HG03280 (cell line): ENCODE measurements around the gene IRAK1.

ENCODE experiments used
- ATAC-seq: cut with Tn5 transposase; IDR thresholded peaks from one replicate; pipeline ENCODE4 v1.9.1; 2021; ENCODE audit warnings: mild to moderate bottlenecking, moderate library complexity; ENCODE audit not compliant: unreplicated experiment

IRAK1 gene

DNA sequence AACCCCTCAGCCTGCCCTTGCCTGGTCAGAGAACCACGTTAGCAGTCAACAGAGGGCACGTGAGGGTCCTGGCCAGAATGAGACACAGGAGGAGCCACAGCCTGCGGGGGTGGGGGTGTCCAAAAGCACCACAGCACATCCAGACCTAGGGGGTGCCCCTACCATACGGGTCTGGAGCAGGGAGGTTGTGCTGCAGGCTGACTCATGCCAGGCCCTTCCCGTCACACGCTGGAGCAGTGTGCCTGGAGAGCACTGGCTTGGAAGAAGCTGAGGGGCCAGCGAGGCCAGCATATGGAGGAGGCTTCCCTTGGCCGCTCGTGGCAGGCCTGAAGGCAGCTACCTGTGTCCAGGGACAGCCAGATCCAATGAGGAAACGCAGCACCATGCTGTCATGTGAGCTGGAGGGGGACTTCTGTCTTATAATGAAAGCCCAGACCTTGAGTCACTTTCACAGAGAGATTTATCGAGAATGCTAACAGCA lies 1.5 kb upstream of the IRAK1 start:
- ATAC-seq, result no peak

DNA sequence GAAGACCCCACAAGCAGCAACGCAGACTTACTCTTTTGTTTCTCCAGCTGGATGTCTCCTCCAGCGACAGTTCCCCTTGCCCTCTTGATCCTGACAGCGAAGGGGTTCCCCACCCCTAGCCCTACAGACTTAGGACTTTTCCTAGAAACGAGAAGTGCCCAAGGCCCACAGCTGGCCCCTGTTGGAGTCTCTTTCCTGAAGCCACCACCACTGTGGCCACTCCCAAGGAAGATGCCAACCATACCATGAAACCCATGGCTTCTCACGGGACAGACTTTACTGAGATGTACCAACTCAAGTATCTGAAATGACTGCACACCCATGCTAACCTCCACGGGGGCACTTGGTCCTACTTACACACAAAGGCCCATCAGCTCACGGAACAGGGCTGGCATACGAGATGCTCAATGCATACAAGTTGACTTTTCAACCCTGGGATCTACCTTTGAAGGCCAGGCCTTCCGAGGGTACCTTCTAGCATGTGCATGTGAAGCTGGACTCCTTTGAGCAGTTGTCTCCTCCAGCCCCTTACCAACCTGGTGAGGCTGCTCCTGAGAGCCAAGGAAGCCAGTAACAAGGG lies 924 bp upstream of the IRAK1 start:
- ATAC-seq, result no peak

DNA sequence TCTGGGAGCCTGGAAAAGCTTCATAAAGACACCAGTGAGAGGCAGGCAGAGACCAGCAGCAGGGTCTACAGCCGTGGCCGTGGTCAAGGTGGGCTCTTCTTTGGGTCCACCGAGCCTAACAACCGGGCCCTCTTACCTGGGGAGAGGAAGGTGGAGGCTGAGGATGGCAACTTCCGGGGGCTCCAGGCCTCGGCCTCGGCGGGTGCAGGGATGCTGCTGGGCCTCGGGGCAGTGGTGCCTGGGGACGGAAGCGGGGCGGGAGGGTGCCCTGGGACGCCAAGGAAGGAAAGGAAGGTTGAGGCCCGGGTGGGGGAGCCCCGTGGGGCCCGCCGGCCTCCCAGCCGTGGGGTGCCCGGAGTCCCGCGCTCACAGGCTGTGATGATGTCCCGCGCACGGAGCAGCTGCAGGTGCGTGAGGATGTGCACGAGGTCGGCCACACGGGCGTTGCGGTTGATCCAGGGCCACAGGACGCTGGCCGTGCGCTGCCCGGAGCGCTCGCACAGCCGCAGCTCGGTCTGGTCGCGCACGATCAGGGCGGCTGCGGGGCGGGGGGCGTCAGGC lies 561 bp downstream of the IRAK1 start:
- ATAC-seq, result no peak

DNA sequence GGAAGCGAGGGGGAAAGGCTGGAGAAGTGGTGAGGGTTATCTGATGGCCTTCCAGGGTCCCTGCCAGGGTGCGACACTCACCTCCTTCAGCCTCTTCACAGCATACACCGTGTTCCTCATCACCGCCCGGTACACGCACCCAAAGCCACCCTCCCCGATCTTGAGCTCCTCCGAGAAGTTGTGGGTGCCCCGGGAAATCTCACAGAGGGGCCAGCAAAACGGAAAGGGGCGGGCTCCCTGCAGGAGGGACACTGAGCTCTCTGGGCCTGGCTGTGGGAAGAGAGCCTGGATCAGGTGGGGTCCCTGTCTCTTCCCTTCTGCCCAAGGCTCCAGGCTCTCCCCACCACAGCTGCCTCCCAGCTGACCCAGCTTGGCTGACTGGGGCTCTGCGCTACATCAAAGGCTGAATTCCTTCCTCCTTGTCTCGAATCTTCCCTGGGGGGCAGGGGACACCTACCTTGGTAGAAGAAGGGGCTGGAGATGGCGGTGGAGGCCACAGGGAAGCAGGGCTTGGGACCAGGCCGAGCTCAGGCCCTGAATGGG lies 1.1 kb downstream of the IRAK1 start:
- no peak for ATAC-seq

DNA sequence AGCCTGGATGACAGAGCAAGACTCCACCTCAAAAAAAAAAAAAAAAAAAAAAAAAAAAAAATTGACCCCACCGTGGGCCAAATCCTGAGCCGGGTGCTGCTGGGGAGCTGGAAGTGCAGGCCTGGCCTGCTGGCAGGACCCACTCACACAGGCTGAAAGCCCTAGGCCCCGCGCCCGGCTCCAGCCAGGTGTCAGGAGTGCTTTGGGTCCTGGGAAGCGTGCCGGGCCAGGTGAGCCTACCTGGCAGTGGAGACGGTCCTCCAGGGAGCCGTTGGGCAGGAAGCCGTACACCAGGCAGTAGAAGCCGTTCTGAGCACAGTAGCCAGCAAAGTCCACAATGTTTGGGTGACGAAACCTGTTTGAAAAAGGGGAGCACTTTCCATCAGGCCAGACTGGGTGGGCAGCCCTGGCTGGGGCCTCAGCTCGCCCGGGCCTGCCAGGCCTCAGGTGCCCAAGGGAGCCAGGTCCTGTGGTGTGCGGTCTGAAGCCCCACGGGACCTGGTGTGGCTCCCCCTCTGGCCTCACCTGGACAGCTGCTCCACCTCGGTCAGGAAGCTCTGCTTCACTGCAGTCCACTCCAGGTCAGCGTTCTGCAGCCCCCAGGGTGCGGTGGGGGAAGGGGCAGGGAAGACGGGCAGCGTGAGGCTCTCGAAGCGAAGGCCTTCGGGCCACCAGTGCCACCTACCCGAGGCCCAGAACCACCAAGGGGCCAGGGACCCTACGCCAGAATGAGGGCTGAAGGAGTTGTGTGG lies 1.8 kb downstream of the IRAK1 start:
- ATAC-seq, result no peak

DNA sequence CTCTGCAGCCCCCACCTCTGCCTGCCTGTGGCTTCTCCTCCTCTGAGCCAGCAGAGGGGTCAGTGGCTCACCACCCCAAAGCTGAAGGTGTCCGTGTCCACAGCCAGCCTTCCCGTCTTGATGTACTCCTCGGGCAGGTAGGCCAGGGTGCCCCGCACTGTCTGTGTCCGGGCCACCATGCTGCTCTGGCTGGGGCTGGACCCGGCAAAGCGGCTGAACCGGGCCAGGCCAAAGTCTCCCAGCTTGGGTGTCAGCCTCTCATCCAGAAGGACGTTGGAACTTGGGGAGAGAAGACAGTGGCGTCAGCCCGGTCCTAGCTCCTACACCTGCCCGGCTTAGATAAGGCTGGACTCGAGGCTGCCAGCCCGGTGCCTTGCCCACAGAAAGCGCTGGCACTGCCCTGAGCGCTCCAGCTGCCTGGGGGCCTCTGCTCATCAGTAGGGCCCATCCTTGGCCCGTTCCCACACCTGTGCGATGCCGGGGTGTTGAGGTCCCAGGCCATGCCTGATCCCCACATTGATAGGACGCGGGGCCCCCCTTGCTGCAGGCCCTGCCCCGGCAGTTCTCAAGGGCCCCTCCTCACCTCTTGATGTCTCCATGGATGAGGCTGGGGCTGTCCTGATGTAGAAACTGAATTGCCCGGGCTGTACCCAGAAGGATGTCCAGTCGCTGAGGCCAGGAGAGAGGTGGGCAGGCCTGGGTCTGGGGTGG lies 3.2 kb downstream of the IRAK1 start:
- ATAC-seq, result no peak

DNA sequence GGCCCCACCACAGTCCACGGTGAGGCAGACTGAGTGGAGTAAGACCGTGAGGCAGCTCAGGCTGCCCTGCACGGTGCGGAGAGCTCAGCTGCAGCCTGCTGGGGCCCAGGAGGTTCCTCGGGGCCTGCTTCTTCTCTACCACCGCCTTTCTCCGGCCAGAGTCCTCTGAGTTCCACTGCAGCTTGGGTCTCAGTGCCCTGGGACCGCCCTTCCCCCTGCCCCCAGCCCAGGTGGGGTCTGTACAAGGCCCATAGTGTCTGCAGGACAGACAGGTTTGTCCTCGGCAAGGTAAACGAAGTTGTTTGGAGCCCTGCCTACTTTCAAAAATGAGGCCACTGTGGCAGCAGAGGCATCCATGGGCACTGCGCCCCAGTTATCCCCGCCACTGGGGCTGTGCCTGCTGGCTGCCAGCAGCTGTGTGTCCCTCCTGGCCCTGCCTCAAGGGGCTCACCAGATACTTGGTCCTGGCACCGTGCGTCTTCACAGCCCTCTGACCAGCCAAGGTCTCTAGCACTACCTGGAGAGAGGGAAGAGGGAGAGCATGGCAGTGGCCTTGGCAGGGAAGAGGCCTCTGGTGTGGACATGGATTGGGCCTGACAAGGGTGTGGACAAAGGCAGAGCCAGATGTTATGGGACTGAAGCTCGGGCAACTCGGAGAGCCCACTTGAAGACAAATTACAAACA lies 4.0 kb downstream of the IRAK1 start:
- no peak for ATAC-seq

DNA sequence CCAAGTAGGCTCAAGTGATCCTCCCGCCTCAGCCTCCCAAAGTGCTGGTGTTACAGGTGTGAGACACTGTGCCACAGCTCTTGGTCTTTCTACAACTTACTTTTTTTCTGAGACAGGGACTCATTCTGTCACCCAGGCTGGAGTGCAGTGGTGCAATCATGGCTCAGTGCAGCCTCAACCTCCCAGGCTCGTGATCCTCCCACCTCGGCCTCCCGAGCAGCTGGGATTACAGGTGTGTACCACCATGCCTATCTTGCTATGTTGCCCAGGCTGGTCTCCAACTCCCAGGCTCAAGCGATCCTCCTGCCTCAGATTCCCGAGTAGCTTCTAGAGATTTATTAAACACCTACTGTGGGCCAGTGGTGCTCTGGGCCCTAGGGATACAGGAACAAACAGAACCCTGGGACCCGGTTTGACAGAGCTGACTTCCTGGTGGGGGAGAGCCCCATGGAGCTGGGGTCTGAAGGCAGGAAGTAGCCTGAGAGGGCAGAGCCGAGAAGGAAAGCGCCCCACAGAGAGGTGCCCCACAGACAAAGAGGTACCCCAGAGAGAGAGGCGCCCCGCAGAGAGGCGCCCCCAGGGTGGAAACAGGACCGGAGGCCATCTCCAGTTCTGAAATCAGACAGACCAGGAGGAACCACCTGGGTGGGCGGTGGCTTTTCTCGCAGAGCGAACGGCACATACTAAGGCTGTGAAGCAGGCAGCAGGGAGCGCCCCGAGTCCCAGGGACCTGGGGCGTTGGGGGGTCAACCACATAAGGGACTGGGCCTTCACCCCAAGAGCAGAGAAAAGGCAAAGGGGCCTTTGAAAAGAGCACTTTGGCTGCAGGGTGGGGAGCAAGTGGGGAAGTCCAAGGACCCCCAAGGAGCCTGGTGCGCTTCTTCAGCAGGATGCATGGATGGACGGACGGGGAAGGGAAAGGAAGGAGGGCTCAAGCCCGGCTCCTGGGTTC lies 5.0 kb downstream of the IRAK1 start:
- no peak for ATAC-seq

DNA sequence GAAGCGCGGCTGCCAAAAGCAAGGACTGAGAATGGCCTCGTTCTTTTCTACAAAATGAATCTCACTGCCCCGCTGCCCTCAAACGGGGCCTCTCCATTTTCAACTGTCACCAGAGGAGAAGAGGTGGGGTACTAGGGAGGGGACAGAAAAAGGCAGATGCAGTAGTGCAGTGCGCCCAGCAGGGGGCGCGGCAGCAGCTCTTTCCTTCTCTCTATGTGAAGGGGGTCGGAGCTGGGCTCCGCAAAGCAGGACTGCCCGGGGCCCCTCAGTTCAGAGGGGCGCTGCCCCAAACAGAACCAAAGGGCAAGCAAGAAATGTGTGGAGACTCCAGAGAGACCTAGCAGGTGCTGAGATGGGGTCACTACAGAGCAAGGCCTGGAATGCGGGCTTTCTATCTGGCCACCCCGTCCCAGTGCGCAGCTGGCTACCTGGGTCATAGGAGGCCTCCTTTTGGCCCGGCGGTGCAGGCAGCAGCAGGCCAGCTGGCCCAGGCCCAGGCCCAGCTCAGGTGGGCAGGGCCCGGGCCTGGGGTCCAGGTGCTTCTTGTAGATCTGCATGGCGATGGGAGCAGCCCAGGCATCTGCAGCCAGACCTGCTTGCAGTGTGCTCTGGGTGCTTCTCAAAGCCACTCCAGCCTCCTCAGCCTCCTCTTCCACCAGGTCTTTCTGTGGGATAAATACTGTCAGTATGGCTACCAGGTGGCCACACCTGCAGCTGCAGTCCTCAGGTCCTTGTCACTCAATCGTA lies 5.9 kb downstream of the IRAK1 start:
- ATAC-seq, result no peak

DNA sequence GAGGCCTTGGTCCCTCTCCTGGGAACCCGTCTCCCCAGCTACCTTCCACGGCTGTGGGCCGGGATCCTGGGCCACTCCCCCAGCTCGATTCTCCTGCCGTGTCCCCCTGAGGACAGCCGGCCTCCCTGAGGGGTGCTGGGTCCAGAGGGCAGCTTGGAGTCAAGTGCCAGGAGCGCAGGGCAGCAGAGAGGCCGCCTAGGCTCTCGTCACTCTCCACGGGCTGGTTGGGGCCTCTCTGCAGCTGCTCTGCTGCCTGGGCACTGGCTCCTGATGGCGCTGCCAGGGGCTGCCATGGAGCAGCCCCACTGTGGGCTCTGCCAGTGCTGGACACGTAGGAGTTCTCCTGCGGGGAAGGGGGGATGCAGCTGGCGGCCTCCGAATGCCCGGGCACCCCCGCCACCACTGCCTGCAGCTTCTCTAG lies 6.7 kb downstream of the IRAK1 start:
- ATAC-seq, result no peak

DNA sequence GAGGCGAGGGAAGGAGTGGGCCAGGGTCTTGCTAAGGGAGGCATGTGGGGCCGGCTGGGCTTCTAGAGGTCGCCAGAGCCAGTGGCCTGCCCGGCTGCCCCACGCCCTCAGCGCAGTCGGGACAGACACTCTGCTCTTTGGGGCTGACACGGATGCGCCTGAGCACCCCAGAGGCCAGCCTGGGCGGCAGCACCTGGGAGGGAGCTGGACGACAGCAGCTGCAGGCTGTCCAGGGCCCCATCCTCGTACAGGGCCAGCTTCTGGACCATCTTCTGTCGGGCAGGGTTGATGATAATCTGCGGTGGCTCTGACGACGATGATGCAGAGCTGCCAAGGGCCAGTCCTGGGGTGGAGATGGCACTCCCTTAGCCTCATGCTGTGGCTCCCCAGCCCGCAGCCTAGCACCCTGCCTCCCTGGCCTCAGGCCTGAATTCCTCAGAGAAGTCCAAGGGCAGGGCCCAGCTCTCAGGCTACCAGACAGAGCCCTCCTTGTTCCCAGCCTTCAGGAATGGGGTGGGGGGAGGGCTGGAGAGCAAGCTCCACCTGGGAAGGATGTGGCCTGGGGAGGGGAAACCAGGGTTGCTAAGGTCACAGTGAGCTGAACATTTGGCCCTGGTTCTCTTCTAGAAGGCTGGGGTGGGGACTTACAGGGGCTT lies 7.2 kb downstream of the IRAK1 start:
- no peak for ATAC-seq

DNA sequence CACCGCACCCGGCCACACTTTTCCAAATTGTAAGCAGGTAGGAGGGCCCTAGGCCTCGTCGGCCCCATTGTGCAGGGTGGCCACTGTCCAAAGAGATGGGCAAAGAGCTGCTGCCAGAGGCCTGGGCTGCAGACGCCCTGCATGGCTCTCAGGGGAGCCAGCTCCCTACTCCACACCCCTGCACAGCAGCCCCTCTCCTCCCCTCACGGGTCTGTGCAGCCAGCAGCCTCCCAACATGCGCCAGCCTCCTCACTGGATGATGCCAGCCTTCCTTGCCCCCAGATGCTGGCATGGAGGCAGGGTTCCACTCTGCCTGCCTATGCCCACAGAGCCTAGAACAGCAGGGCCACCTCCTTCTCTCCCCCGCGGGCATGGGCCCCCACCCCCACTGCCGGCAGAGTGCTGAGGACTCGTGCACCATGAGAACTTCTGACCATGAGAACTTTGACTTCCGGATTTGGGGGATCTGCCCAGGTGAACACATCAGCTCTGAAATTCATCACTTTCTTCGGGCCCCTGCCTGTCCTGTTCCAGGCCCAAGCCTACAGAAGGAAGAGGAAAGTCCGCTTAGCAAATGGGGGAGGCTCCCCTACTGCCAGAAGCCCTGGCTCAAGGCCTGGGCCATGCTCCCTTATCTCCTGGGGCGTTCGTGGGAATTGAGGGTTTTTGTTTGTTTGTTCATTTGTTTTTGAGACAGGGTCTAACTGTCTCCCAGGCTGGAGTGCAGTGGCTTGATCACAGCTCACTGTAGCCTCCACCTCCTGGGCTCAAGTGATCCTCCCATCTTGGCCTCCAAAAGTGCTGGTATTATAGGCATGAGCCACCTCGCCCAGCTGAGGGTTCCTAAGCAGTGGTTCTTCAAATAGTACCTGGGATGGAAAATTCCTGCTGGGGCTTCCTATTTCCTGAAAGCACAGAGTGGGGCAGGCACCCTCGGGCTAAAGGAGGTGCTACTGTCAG lies 8.0 kb downstream of the IRAK1 start:
- ATAC-seq, result no peak

DNA sequence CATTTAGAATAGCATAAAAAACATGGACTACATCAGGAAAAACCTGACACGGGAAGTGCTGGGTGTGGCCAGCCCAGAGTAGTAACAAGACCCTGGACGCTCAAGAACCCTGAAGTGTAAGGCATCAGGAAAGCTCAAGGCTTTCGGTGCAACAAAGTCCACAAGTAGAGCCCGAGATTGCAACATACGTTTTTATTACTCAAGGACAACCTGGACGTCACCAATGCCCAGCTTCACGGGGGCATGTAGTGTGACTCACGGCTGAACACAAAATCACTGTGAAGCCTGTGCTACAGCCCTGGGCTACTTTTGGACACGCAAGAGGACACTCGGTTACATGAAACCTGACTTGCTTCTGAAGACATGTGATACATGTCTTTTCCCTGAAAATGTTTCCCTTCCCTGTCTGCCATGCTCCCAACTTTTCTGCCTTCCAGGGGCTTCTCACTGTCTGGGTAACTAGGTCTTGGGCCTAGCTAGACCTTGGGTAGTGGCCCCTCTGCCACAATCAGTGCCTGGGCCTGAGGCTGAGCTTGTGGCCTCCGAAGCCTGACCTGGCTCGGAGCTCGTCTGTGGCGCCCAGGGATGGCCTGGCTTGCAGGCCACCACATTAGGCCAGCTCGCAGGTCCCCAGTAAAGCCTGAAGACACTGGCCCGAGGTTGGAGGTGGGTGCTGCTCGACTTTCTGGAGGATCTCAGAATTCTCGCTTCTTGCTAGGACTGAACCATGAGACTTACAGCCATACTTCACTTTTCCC lies 9.2 kb downstream of the IRAK1 start:
- ATAC-seq, result no peak

DNA sequence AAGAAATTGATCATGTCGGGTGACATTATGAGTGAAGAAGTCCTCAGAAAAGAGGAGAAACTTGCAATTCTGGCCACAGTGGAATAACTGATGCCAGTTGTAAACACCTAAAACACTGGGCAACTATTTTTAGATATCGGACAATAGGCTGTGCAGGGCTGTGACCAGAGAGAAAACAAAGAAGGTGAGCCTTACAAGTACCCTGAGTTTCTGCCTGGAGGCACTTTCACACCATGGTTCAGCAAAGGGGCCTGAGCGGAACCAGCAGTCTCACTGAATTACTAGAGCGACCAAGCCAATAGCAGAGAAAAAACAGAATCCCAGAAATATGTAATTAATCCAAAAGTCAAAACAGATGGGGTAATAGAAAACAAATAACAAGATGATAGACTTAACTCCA lies 11.2 kb downstream of the IRAK1 start:
- ATAC-seq, result no peak

DNA sequence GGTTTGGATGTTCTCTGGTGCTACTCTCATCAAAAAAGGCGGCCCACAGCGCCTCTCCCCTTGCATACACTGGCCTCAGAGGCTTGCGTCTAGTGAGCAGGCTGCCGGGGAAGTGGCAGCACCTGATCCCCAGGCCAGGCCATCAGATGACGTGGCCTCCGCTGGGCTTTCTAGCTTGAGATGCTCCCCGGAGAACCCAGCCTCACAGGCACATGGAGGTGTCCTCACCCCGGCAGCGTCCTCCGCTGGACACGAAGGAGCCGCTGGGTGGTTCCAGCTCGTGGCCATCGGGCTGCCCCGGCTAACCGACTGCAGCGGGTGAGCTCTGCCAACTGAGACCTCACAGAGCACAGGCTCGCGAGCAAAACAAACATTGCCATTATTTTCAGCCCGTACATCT lies 12.8 kb downstream of the IRAK1 start:
- no peak for ATAC-seq

DNA sequence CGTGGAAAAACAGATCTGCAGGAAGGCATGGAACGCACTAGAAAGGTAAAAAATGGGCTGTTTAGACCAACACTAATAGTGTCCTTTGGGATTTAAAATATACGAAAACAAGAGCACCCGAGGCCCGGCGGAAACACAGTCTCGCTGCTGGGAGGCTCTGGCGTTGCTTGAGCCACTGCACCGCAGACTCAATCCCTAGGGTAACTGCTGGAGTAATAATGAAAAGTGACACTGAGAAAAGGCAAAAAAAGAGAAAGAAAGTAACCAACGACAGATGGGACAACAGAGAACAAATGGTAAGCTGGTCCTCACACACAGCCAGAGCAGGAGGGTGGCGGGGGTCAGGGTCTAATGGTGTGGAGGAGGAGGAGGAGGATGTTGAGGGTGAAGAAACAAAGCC lies 15.4 kb downstream of the IRAK1 start:
- ATAC-seq, result no peak
